HCT116 (cell line): Measurements from ENCODE around the gene ESR2. TPM values are rescaled to one million over a fixed set of nuclear protein-coding genes. Genes with fewer than 3 reads are reported as not detected.

Source experiments
- ATAC-seq: fragments of 200-7000 bp; cut with Tn5 transposase; 2 replicates; pipeline ENCODE4 v1.9.1; 2020; ENCODE audit warnings: mild to moderate bottlenecking, moderate library complexity
- BruUV-seq: library from RNA; stranded (reverse); fragments of 400-500 nt; replicated peaks from 2 replicates; lab custom pipeline; 2021; lab: Mats Ljungman, UMichigan
- CTCF ChIA-PET: fragments of 300-600 bp; sonication (Branson Sonifier 250); formaldehyde crosslinking; loops from one replicate; lab custom pipeline; 2021; ENCODE audit warnings: antibody characterized with exemption; lab: Charles Lee
- POLR2A ChIA-PET: fragments of 300-600, 350-600 bp; sonication (Branson Sonifier 250); formaldehyde crosslinking; loops from one replicate; lab custom pipeline; 2021; ENCODE audit warnings: antibody characterized with exemption; lab: Charles Lee
- RAD21 ChIA-PET, 2 experiments: fragments of 300-600 bp; sonication (Branson Sonifier 250); formaldehyde crosslinking; loops; one replicate each; lab custom pipeline; 2023; ENCODE audit warnings: low total read pairs in 2 of 2; ENCODE audit not compliant: uncharacterized antibody in 2 of 2, unreplicated experiment in 2 of 2, low non-redundant PET in 1 of 2; lab: Charles Lee
- DNase-seq: peaks from one replicate; pipeline ENCODE4 v3.0.0-alpha.2; 2010; ENCODE audit warnings: low read depth, low spot score
- H2AFZ ChIP-seq: fragments of 200-600 bp; shearing (Covaris generic), sonication (generic); 2 replicates; pipeline ENCODE4 v1.6.1; 2017; ENCODE audit warnings: low read depth, mixed run types, mixed read lengths, antibody characterized with exemption, low read length; ENCODE audit not compliant: poor library complexity, severe bottlenecking
- H3K27ac ChIP-seq: 2 replicates; pipeline ENCODE4 v1.5.1; 2012; ENCODE audit warnings: low read depth, low read length
- H3K27me3 ChIP-seq: fragments of 200-600 bp; sonication (generic); 2 replicates; pipeline ENCODE4 v1.6.1; 2016; ENCODE audit warnings: mixed run types, low read length, mixed read lengths; ENCODE audit not compliant: insufficient read depth
- H3K36me3 ChIP-seq, 2 experiments: fragments of 200-500 bp in 1 of 2; fragments of 200-600 bp in 1 of 2; sonication (Bioruptor generic) in 1 of 2; sonication (generic) in 1 of 2; 2 replicates each; pipeline versions ENCODE4 v1.5.1 to v1.6.1; 2014 to 2016; ENCODE audit warnings: low read length in 2 of 2, inconsistent platforms in 1 of 2, mixed read lengths in 1 of 2, mixed run types in 1 of 2; ENCODE audit not compliant: insufficient read depth in 2 of 2, control insufficient read depth in 1 of 2
- H3K4me1 ChIP-seq, 2 experiments: fragments of 200-600 bp in 1 of 2; sonication (generic) in 1 of 2; 2 replicates each; pipeline versions ENCODE4 v1.5.1 to v1.6.1; 2012 to 2017; ENCODE audit warnings: low read length in 2 of 2, inconsistent platforms in 1 of 2, mild to moderate bottlenecking in 1 of 2, mixed read lengths in 1 of 2, mixed run types in 1 of 2, moderate library complexity in 1 of 2; ENCODE audit not compliant: insufficient read depth in 2 of 2, control insufficient read depth in 1 of 2
- H3K4me2 ChIP-seq: fragments of 200-600 bp; sonication (generic); 2 replicates; pipeline ENCODE4 v1.6.1; 2017; ENCODE audit warnings: mixed run types, low read length, mixed read lengths
- H3K4me3 ChIP-seq, 2 experiments: fragments of 200-600 bp in 1 of 2; sonication (generic) in 1 of 2; replicated peaks in 1 of 2; 2 replicates each; pipeline ENCODE4 v1.5.1; 2011 to 2016; ENCODE audit warnings: low read length in 2 of 2, control low read depth in 1 of 2, low read depth in 1 of 2, mild to moderate bottlenecking in 1 of 2, mixed read lengths in 1 of 2, mixed run types in 1 of 2
- H3K79me2 ChIP-seq: fragments of 200-600 bp; sonication (generic); 2 replicates; pipeline ENCODE4 v1.6.1; 2017; ENCODE audit warnings: mild to moderate bottlenecking, mixed run types, low read length, moderate library complexity, mixed read lengths; ENCODE audit not compliant: insufficient read depth
- H3K9ac ChIP-seq: fragments of 200-600 bp; sonication (generic); 2 replicates; pipeline ENCODE4 v1.6.1; 2016; ENCODE audit warnings: low read length, mixed read lengths
- H3K9me2 ChIP-seq: fragments of 200-600 bp; sonication (generic), shearing (Covaris generic); 2 replicates; pipeline ENCODE4 v1.6.1; 2017; ENCODE audit warnings: mixed run types, mild to moderate bottlenecking, moderate library complexity; ENCODE audit not compliant: insufficient read depth
- H3K9me3 ChIP-seq, 2 experiments: fragments of 200-500 bp in 1 of 2; fragments of 200-600 bp in 1 of 2; sonication (Bioruptor generic) in 1 of 2; sonication (generic) in 1 of 2; 2 replicates each; pipeline ENCODE4 v1.6.1; 2014 to 2017; ENCODE audit warnings: low read length in 2 of 2, mixed read lengths in 2 of 2, inconsistent platforms in 1 of 2, low read depth in 1 of 2, mild to moderate bottlenecking in 1 of 2, mixed run types in 1 of 2, moderate library complexity in 1 of 2; ENCODE audit not compliant: control insufficient read depth in 1 of 2, insufficient read depth in 1 of 2
- H4K20me1 ChIP-seq: fragments of 200-600 bp; sonication (generic), shearing (Covaris generic); 2 replicates; pipeline ENCODE4 v1.6.1; 2017; ENCODE audit warnings: mixed run types, mild to moderate bottlenecking, moderate library complexity; ENCODE audit not compliant: insufficient read depth
- CEBPB ChIP-seq: IDR thresholded peaks from 2 replicates; pipeline ENCODE4 v1.6.1; 2012; ENCODE audit warnings: low read depth
- EGR1 ChIP-seq: IDR thresholded peaks from 2 replicates; pipeline ENCODE4 v1.6.1; 2012; ENCODE audit warnings: low read depth
- ELF1 ChIP-seq: IDR thresholded peaks from 2 replicates; pipeline ENCODE4 v1.6.1; 2012; ENCODE audit warnings: low read depth, borderline replicate concordance
- EZH2 ChIP-seq: fragments of 200-600 bp; sonication (generic); IDR thresholded peaks from 2 replicates; pipeline ENCODE4 v1.6.1; 2017; ENCODE audit warnings: antibody characterized with exemption, mixed run types
- EZH2phosphoT487 ChIP-seq: fragments of 200-600 bp; IDR thresholded peaks from 2 replicates; pipeline ENCODE4 v1.6.1; 2018; ENCODE audit warnings: antibody characterized with exemption, borderline replicate concordance
- POLR2A ChIP-seq: IDR thresholded peaks from 2 replicates; pipeline ENCODE4 v1.7.0; 2011; ENCODE audit warnings: borderline replicate concordance; ENCODE audit not compliant: insufficient read depth, insufficient read length; ENCODE audit errors: extremely low read depth
- POLR2AphosphoS5 ChIP-seq: IDR thresholded peaks from 2 replicates; pipeline ENCODE4 v1.6.1; 2011; ENCODE audit warnings: mild to moderate bottlenecking, low read depth, low read length, moderate library complexity
- RAD21 ChIP-seq: IDR thresholded peaks from 2 replicates; pipeline ENCODE4 v1.6.1; 2012; ENCODE audit warnings: low read depth, mild to moderate bottlenecking
- SIN3A ChIP-seq: IDR thresholded peaks from 2 replicates; pipeline ENCODE4 v1.6.1; 2012; ENCODE audit warnings: low read depth
- SRF ChIP-seq: IDR thresholded peaks from 2 replicates; pipeline ENCODE4 v1.6.1; 2012; ENCODE audit warnings: low read depth
- YY1 ChIP-seq: IDR thresholded peaks from 2 replicates; pipeline ENCODE4 v1.6.1; 2011; ENCODE audit warnings: low read length, low read depth, moderate library complexity, mild to moderate bottlenecking; ENCODE audit not compliant: insufficient replicate concordance; ENCODE audit errors: extremely low read depth
- ZBTB33 ChIP-seq: IDR thresholded peaks from 2 replicates; pipeline ENCODE4 v1.6.1; 2011; ENCODE audit warnings: mild to moderate bottlenecking, low read length, moderate library complexity; ENCODE audit not compliant: insufficient replicate concordance; ENCODE audit errors: extremely low read depth
- intact Hi-C: fragments of 100-400 bp; cut with micrococcal nuclease; formaldehyde crosslinking; loops from 2 replicates; pipeline ENCODE4 v1.10.0; 2022
- total RNA-seq: library from RNA; stranded (reverse); gene quantifications from one replicate; pipeline ENCODE4 v1.2.1, GENCODE V29; 2021; ENCODE audit not compliant: unreplicated experiment
- TF ChIP-seq, protein P1 (sequence below), 3 experiments: fragments of 200-600 bp in 1 of 3; sonication (generic) in 1 of 3; IDR thresholded peaks in 2 of 3; conservative IDR thresholded peaks in 1 of 3; 2 replicates each; pipeline ENCODE4 v1.5.1; 2012 to 2017; ENCODE audit warnings: low read depth in 2 of 3, low read length in 2 of 3, antibody characterized with exemption in 1 of 3, borderline replicate concordance in 1 of 3, control low read depth in 1 of 3, mild to moderate bottlenecking in 1 of 3, mixed read lengths in 1 of 3, mixed run types in 1 of 3, moderate library complexity in 1 of 3; ENCODE audit not compliant: insufficient read depth in 1 of 3
- TF ChIP-seq, protein P2 (sequence below): IDR thresholded peaks from 2 replicates; pipeline ENCODE4 v1.6.1; 2012

ESR2 gene
- total RNA-seq, 1 experiment from 2014 or later = 0.32 TPM

- Histone ChIP-seq H3K9me2 (no peaks in the 10 kb centered on the region), H3K9me3 (no peaks in the 10 kb centered on the region), H3K36me3 (no peaks in the 10 kb centered on the region; a peak in 2 of 4 replicates), H3K4me3 (no peak overlapping the region), H2AFZ (no peak overlapping the region), H3K27me3 (no peaks in the 10 kb centered on the region), H3K27ac (no peak overlapping the region), H3K4me1 (no peaks in the 10 kb centered on the region), H4K20me1 (no peaks in the 10 kb centered on the region), H3K4me2 (no peak overlapping the region), H3K9ac (no peak overlapping the region), H3K79me2 (no peaks in the 10 kb centered on the region)
- no peak for DNase-seq
- intact Hi-C loops = no loop called here
- no TSS peak for BruUV-seq
- no peak for ATAC-seq
- ChIA-PET POLR2A (no interaction called here), RAD21 (no interaction called here), CTCF (no interaction called here)
- TF ChIP-seq YY1 = no peak
Measured at GRCh38 chr14:64208261-64208660, 85.9 kb downstream of the ESR2 start.

DNA sequence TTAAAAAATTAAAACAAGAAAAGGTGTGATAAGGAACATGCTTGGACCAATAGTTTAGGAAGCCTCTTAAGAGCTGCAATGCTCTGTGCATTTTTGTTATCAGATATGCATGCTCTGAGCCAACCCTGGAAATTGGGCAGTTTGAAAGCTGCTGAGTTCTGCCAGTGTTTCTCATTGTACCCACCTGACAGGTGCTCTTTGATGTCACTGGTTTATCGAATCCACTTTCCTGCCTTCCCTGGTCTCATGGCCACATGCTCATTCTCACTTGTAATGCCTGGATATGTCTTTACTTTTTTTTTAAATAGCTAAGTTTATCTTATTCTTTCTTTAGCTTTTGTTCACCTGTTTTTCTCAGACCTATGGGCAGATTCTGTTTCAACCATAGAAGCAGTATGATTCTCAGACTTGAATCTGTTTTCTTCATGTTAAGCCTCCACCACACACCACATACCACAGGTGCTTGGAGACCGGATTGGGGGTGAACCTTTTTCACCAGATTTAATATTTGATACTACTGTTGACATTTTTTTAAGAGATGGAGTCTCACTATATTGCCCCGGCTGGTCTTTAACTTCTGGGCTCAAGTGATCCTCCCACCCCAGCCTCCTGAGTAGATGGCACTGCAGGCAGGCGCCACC, 90.7 kb downstream of the ESR2 start:
- Histone ChIP-seq H3K9ac (no peak overlapping the region), H3K9me3 (no peaks in the 10 kb centered on the region), H3K27ac (no peak overlapping the region), H3K4me2 (no peak overlapping the region), H3K27me3 (no peaks in the 10 kb centered on the region), H2AFZ (no peak overlapping the region), H3K9me2 (no peaks in the 10 kb centered on the region), H3K36me3 (no peaks in the 10 kb centered on the region; a peak in 1 of 4 replicates), H3K79me2 (no peaks in the 10 kb centered on the region), H3K4me3 (no peak overlapping the region), H3K4me1 (no peaks in the 10 kb centered on the region), H4K20me1 (no peaks in the 10 kb centered on the region)
- CTCF ChIA-PET = no interaction called here
- POLR2A ChIA-PET = no interaction called here
- ATAC-seq (no peak), DNase-seq (no peak)
- no TSS peak for BruUV-seq
- intact Hi-C loops = no loop called here
- RAD21 ChIA-PET = no interaction called here
- TF ChIP-seq POLR2AphosphoS5 (no peak), ELF1 (no peak), POLR2A (no peak), EZH2phosphoT487 (no peak), SIN3A (no peak), CEBPB (no peak), RAD21 (no peak), SRF (no peak), EZH2 (no peak), YY1 (no peak), EGR1 (no peak), ZBTB33 (no peak)
- TF ChIP-seq, protein P1, sequence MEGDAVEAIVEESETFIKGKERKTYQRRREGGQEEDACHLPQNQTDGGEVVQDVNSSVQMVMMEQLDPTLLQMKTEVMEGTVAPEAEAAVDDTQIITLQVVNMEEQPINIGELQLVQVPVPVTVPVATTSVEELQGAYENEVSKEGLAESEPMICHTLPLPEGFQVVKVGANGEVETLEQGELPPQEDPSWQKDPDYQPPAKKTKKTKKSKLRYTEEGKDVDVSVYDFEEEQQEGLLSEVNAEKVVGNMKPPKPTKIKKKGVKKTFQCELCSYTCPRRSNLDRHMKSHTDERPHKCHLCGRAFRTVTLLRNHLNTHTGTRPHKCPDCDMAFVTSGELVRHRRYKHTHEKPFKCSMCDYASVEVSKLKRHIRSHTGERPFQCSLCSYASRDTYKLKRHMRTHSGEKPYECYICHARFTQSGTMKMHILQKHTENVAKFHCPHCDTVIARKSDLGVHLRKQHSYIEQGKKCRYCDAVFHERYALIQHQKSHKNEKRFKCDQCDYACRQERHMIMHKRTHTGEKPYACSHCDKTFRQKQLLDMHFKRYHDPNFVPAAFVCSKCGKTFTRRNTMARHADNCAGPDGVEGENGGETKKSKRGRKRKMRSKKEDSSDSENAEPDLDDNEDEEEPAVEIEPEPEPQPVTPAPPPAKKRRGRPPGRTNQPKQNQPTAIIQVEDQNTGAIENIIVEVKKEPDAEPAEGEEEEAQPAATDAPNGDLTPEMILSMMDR (IDR thresholded peaks at IDR 0.05 in 2 of 3, conservative IDR thresholded peaks at IDR 0.05 in 1 of 3; ENCODE audit: borderline replicate concordance in 1 of 3, insufficient read depth in 1 of 3, low read depth in 2 of 3, low read length in 2 of 3) = no peak
- TF ChIP-seq, protein P2, sequence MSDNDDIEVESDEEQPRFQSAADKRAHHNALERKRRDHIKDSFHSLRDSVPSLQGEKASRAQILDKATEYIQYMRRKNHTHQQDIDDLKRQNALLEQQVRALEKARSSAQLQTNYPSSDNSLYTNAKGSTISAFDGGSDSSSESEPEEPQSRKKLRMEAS = no peak
